ENCODE data around the gene ARL6IP5. TPM values are rescaled to one million over a fixed set of nuclear protein-coding genes. Genes with fewer than 3 reads are reported as not detected.

The ARL6IP5 gene
- total RNA-seq, 2 experiments from 2014 or later: 93.9 to 94.8 TPM

GRCh38 chr3:69085833-69086722, 1.3 kb downstream of the ARL6IP5 start:
- intact Hi-C loops (cut with micrococcal nuclease): loop anchor here (2.0 kb wide), 2 partner anchors 73 to 1431 kb away; partner anchors contain the start of genes EOGT and SUCLG2
- DNase-seq: peak; percentile 91
- peaks cover 30% of the 10 kb centered on the region for H3K36me3 Mint-ChIP-seq
- ChIA-PET POLR2A (interaction anchor here (0.7 to 5.4 kb wide), 9 partner anchors 9 to 219 kb away, joined by 3 to 38 read pairs (median 5); partner anchors contain the start of genes EOGT and TMF1), CTCF (interaction anchor here (0.9 to 1.2 kb wide), 4 partner anchors 9 to 72 kb away, joined by 3 to 5 read pairs (median 4); partner anchors contain the start of genes EOGT and TMF1)
- H3K27me3 Mint-ChIP-seq: no peaks in the 10 kb centered on the region
- H3K4me3 Mint-ChIP-seq: peak overlapping the region; percentile 97
- no peaks in the 10 kb centered on the region for H3K9me3 Mint-ChIP-seq
- peak overlapping the region; percentile 97 for H3K27ac Mint-ChIP-seq
- H3K4me1 Mint-ChIP-seq (ENCODE audit: low read depth): peaks cover 64% of the 10 kb centered on the region

- CTCF ChIA-PET: interaction anchor here (0.9 to 1.0 kb wide), 3 partner anchors 7 to 73 kb away, joined by 3 to 5 read pairs (median 3); partner anchors contain the start of gene EOGT
- intact Hi-C loops (cut with micrococcal nuclease): no loop called here
- Mint-ChIP-seq H3K4me1 (ENCODE audit: low read depth) (peaks cover 64% of the 10 kb centered on the region), H3K4me3 (peak overlapping the region; percentile 97), H3K27me3 (no peaks in the 10 kb centered on the region), H3K9me3 (no peaks in the 10 kb centered on the region), H3K27ac (peak overlapping the region; percentile 97), H3K36me3 (peaks cover 33% of the 10 kb centered on the region)
- POLR2A ChIA-PET: interaction anchor here (0.6 to 5.4 kb wide), 7 partner anchors 8 to 134 kb away, joined by 3 to 38 read pairs (median 5); partner anchors contain the start of gene TMF1
- DNase-seq: no peak
Measured at GRCh38 chr3:69087030-69087791, 2.5 kb downstream of the ARL6IP5 start.

- Mint-ChIP-seq H3K36me3 (peaks cover 37% of the 10 kb centered on the region), H3K27ac (peak overlapping the region; percentile 94), H3K4me1 (ENCODE audit: low read depth) (peaks cover 65% of the 10 kb centered on the region), H3K9me3 (no peaks in the 10 kb centered on the region), H3K4me3 (peak overlapping the region; percentile 97), H3K27me3 (no peaks in the 10 kb centered on the region)
- CTCF ChIA-PET: interaction anchor here (1.2 kb wide), 1 partner anchor 35 kb away, joined by 4 read pairs; the partner anchor contains the start of gene TMF1
- intact Hi-C loops (cut with micrococcal nuclease): no loop called here
- POLR2A ChIA-PET: interaction anchor here (1.0 kb wide), 1 partner anchor 56 kb away, joined by 5 read pairs; no protein-coding TSS in a partner anchor
- DNase-seq: no peak
Measured at GRCh38 chr3:69088063-69088462, 3.3 kb downstream of the ARL6IP5 start.

GRCh38 chr3:69090021-69090420, 5.3 kb downstream of the ARL6IP5 start:
- no peak for DNase-seq
- intact Hi-C loops (cut with micrococcal nuclease): no loop called here
- ChIA-PET CTCF (interaction anchor here (0.8 to 2.7 kb wide), 4 partner anchors 8 to 32 kb away, joined by 3 to 9 read pairs (median 4); no protein-coding TSS in a partner anchor), POLR2A (interaction anchor here (0.7 to 8.1 kb wide), 3 partner anchors 8 to 50 kb away, joined by 4 to 81 read pairs (median 5); partner anchors contain the start of genes ARL6IP5 and UBA3)
- Mint-ChIP-seq H3K4me3 (peak overlapping the region; percentile 57), H3K4me1 (ENCODE audit: low read depth) (peaks cover 69% of the 10 kb centered on the region), H3K27ac (peak overlapping the region; percentile 94), H3K9me3 (no peaks in the 10 kb centered on the region), H3K36me3 (peaks cover 39% of the 10 kb centered on the region), H3K27me3 (no peaks in the 10 kb centered on the region)

GRCh38 chr3:69091389-69092029, 6.8 kb downstream of the ARL6IP5 start:
- CTCF ChIA-PET: interaction anchor here (0.6 to 2.7 kb wide), 3 partner anchors 9 to 54 kb away, joined by 3 to 9 read pairs (median 6); no protein-coding TSS in a partner anchor
- Mint-ChIP-seq H3K9me3 (no peaks in the 10 kb centered on the region), H3K27me3 (no peaks in the 10 kb centered on the region), H3K36me3 (peaks cover 39% of the 10 kb centered on the region), H3K27ac (peak overlapping the region; percentile 88), H3K4me1 (ENCODE audit: low read depth) (peaks cover 82% of the 10 kb centered on the region), H3K4me3 (peak overlapping the region; percentile 58)
- POLR2A ChIA-PET: interaction anchor here (1.0 to 8.1 kb wide), 4 partner anchors 9 to 107 kb away, joined by 3 to 81 read pairs (median 4); partner anchors contain the start of genes ARL6IP5 and UBA3
- DNase-seq: no peak
- intact Hi-C loops (cut with micrococcal nuclease): loop anchor here (1.0 to 2.0 kb wide), 2 partner anchors 7 to 59 kb away; partner anchors contain the start of gene ARL6IP5

- H3K27me3 Mint-ChIP-seq: no peaks in the 10 kb centered on the region
- H3K4me1 Mint-ChIP-seq (ENCODE audit: low read depth): peaks cover 86% of the 10 kb centered on the region
- peaks cover 39% of the 10 kb centered on the region for H3K36me3 Mint-ChIP-seq
- CTCF ChIA-PET: interaction anchor here (1.1 to 2.7 kb wide), 2 partner anchors 10 to 29 kb away, joined by 3 to 9 read pairs; no protein-coding TSS in a partner anchor
- POLR2A ChIA-PET: interaction anchor here (1.0 to 8.1 kb wide), 4 partner anchors 10 to 106 kb away, joined by 3 to 81 read pairs (median 4); partner anchors contain the start of genes ARL6IP5 and UBA3
- H3K4me3 Mint-ChIP-seq: peak overlapping the region; percentile 58
- no peak for DNase-seq
- H3K27ac Mint-ChIP-seq: peak overlapping the region; percentile 88
- H3K9me3 Mint-ChIP-seq: no peaks in the 10 kb centered on the region
- intact Hi-C loops (cut with micrococcal nuclease): loop anchor here (1.0 to 2.0 kb wide), 2 partner anchors 8 to 59 kb away; partner anchors contain the start of gene ARL6IP5
Measured at GRCh38 chr3:69092030-69092516, 7.3 kb downstream of the ARL6IP5 start.

- Mint-ChIP-seq H3K36me3 (peaks cover 38% of the 10 kb centered on the region), H3K27me3 (no peaks in the 10 kb centered on the region), H3K27ac (peak overlapping the region; percentile 88), H3K9me3 (no peaks in the 10 kb centered on the region), H3K4me1 (ENCODE audit: low read depth) (peaks cover 84% of the 10 kb centered on the region), H3K4me3 (peak overlapping the region; percentile 55)
- ChIA-PET POLR2A (interaction anchor here (0.8 to 8.1 kb wide), 7 partner anchors 8 to 118 kb away, joined by 3 to 81 read pairs (median 5); partner anchors contain the start of genes ARL6IP5, EOGT and UBA3), CTCF (interaction anchor here (0.9 to 1.7 kb wide), 9 partner anchors 8 to 212 kb away, joined by 3 to 7 read pairs (median 4); partner anchors contain the start of genes ARL6IP5, EOGT and TMF1)
- intact Hi-C loops (cut with micrococcal nuclease): loop anchor here (2.0 kb wide), 1 partner anchor 14 kb away; the partner anchor contains the start of gene UBA3
- no peak for DNase-seq
Measured at GRCh38 chr3:69094467-69095205, 9.9 kb downstream of the ARL6IP5 start.

GRCh38 chr3:69095636-69096035, 10.9 kb downstream of the ARL6IP5 start:
- ChIA-PET CTCF (interaction anchor here (0.8 to 1.6 kb wide), 5 partner anchors 11 to 104 kb away, joined by 3 to 4 read pairs (median 4); partner anchors contain the start of genes ARL6IP5 and TMF1), POLR2A (interaction anchor here (1.5 to 8.1 kb wide), 3 partner anchors 9 to 17 kb away, joined by 6 to 81 read pairs (median 7); partner anchors contain the start of genes ARL6IP5 and UBA3)
- H3K36me3 Mint-ChIP-seq: peaks cover 36% of the 10 kb centered on the region
- peak; percentile 63 for DNase-seq
- peak overlapping the region; percentile 88 for H3K27ac Mint-ChIP-seq
- no peaks in the 10 kb centered on the region for H3K27me3 Mint-ChIP-seq
- H3K9me3 Mint-ChIP-seq: no peaks in the 10 kb centered on the region
- peak overlapping the region; percentile 55 for H3K4me3 Mint-ChIP-seq
- intact Hi-C loops (cut with micrococcal nuclease): loop anchor here (2.0 kb wide), 1 partner anchor 15 kb away; the partner anchor contains the start of gene UBA3
- H3K4me1 Mint-ChIP-seq (ENCODE audit: low read depth): peaks cover 78% of the 10 kb centered on the region

GRCh38 chr3:69096299-69096698, 11.6 kb downstream of the ARL6IP5 start:
- intact Hi-C loops (cut with micrococcal nuclease): no loop called here
- ChIA-PET CTCF (interaction anchor here (0.7 to 1.2 kb wide), 3 partner anchors 24 to 230 kb away, joined by 3 to 4 read pairs (median 3); partner anchors contain the start of gene TMF1), POLR2A (interaction anchor here (0.5 to 8.1 kb wide), 3 partner anchors 9 to 18 kb away, joined by 3 to 81 read pairs (median 7); partner anchors contain the start of genes ARL6IP5 and UBA3)
- Mint-ChIP-seq H3K36me3 (peaks cover 37% of the 10 kb centered on the region), H3K4me3 (no peak overlapping the region), H3K27ac (peak overlapping the region; percentile 88), H3K9me3 (no peaks in the 10 kb centered on the region), H3K27me3 (no peaks in the 10 kb centered on the region), H3K4me1 (ENCODE audit: low read depth) (peaks cover 74% of the 10 kb centered on the region)
- DNase-seq: no peak
